ENCODE results near the gene LRRIQ3. TPM values are rescaled to one million over a fixed set of nuclear protein-coding genes. Genes with fewer than 3 reads are reported as not detected.

Gene LRRIQ3
- total and polyA plus RNA-seq, 2 of the 13 experiments (the other 11 are each of a cell fraction or from before 2014, with no cell fraction given): 1.1 to 1.3 TPM

DNA sequence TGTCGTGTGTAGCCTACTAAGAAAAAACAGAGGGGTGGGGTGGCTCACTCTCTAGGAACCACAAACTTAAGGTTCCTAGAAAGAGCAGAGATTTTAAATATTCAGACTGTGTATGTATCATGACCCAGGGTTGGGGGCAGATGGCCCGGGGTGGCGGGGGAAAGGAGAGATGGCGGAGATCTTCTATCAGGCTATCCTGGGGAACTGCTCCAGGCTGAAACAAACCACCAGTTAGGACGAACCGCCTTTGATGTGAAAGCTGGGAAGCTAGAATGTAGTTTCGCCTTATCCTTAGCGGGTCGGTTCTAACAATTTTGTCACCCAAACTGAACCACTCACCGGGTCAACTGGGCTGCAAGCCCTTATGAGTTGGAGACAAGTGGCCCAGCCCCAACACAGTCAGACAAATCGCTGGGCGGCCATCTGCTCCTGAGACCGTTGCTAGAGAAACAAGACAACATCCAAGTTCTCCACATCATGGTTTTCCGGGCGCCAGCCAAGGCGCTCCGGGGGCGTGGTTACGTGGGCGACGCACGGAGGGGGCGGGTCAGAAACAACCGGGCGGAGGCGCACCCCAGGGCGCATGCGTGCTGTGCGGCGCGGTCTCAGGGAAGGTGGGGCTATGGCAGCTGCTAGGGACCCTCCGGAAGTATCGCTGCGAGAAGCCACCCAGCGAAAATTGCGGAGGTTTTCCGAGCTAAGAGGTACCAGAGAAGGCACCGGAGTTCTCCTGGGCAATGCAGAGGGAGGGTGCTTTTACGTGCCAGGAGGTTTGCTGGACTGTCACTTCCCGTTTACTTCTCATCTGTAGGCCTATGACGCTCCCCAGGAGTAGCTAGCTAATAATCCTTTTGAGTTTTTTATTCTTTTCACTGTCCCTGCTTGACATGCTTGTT, at the start of gene LRRIQ3, which contains the start of gene FPGT (continued):
- TF ChIP-seq SKI (IDR thresholded peaks at IDR 0.05; ENCODE audit: partially characterized antibody) (no peak), FOXJ3 (CRISPR knock-in tag; IDR thresholded peaks at IDR 0.05; ENCODE audit: borderline replicate concordance) (0 out of 2 replicates have a peak, but pooled peaks have one; percentile 47), ZNF546 (CRISPR knock-in tag; conservative IDR thresholded peaks at IDR 0.05) (no peak), NCOA2 (CRISPR knock-in tag; IDR thresholded peaks at IDR 0.05) (no peak; the same call in 1 of the 2 replicates), FLYWCH1 (CRISPR knock-in tag; IDR thresholded peaks at IDR 0.05) (no peak), ATF7 (IDR thresholded peaks at IDR 0.05) (no peak), ATF7 (CRISPR knock-in tag; IDR thresholded peaks at IDR 0.05) (no peak), POGZ (CRISPR knock-in tag; IDR thresholded peaks at IDR 0.05) (peak; percentile 83), PCBP2 (optimal IDR thresholded peaks at IDR 0.05; ENCODE audit: low read depth, low read length, poor library complexity, severe bottlenecking) (no peak), ZSCAN12 (CRISPR knock-in tag; IDR thresholded peaks at IDR 0.05) (no peak), ZNF232 (CRISPR knock-in tag; IDR thresholded peaks at IDR 0.05; ENCODE audit: borderline replicate concordance) (0 out of 2 replicates have a peak, but pooled peaks have one; percentile 26), KMT2B (CRISPR knock-in tag; IDR thresholded peaks at IDR 0.05) (peak; percentile 82), FUBP1 (CRISPR knock-in tag; IDR thresholded peaks at IDR 0.05; ENCODE audit: borderline replicate concordance) (no peak), SP5 (CRISPR knock-in tag; IDR thresholded peaks at IDR 0.05; ENCODE audit: borderline replicate concordance, low read depth) (peak; percentile 60; the same call in 1 of the 2 replicates), RARA (CRISPR knock-in tag; IDR thresholded peaks at IDR 0.05) (no peak)
- TF ChIP-seq, protein P1, sequence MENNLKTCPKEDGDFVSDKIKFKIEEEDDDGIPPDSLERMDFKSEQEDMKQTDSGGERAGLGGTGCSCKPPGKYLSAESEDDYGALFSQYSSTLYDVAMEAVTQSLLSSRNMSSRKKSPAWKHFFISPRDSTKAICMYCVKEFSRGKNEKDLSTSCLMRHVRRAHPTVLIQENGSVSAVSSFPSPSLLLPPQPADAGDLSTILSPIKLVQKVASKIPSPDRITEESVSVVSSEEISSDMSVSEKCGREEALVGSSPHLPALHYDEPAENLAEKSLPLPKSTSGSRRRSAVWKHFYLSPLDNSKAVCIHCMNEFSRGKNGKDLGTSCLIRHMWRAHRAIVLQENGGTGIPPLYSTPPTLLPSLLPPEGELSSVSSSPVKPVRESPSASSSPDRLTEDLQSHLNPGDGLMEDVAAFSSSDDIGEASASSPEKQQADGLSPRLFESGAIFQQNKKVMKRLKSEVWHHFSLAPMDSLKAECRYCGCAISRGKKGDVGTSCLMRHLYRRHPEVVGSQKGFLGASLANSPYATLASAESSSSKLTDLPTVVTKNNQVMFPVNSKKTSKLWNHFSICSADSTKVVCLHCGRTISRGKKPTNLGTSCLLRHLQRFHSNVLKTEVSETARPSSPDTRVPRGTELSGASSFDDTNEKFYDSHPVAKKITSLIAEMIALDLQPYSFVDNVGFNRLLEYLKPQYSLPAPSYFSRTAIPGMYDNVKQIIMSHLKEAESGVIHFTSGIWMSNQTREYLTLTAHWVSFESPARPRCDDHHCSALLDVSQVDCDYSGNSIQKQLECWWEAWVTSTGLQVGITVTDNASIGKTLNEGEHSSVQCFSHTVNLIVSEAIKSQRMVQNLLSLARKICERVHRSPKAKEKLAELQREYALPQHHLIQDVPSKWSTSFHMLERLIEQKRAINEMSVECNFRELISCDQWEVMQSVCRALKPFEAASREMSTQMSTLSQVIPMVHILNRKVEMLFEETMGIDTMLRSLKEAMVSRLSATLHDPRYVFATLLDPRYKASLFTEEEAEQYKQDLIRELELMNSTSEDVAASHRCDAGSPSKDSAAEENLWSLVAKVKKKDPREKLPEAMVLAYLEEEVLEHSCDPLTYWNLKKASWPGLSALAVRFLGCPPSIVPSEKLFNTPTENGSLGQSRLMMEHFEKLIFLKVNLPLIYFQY (CRISPR knock-in tag; IDR thresholded peaks at IDR 0.05; ENCODE audit: borderline replicate concordance): peak; percentile 45; the same call in 1 of the 2 replicates
- TF ChIP-seq, protein P2, sequence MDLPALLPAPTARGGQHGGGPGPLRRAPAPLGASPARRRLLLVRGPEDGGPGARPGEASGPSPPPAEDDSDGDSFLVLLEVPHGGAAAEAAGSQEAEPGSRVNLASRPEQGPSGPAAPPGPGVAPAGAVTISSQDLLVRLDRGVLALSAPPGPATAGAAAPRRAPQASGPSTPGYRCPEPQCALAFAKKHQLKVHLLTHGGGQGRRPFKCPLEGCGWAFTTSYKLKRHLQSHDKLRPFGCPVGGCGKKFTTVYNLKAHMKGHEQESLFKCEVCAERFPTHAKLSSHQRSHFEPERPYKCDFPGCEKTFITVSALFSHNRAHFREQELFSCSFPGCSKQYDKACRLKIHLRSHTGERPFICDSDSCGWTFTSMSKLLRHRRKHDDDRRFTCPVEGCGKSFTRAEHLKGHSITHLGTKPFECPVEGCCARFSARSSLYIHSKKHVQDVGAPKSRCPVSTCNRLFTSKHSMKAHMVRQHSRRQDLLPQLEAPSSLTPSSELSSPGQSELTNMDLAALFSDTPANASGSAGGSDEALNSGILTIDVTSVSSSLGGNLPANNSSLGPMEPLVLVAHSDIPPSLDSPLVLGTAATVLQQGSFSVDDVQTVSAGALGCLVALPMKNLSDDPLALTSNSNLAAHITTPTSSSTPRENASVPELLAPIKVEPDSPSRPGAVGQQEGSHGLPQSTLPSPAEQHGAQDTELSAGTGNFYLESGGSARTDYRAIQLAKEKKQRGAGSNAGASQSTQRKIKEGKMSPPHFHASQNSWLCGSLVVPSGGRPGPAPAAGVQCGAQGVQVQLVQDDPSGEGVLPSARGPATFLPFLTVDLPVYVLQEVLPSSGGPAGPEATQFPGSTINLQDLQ (CRISPR knock-in tag; IDR thresholded peaks at IDR 0.05): no peak
- TF ChIP-seq, protein P3, sequence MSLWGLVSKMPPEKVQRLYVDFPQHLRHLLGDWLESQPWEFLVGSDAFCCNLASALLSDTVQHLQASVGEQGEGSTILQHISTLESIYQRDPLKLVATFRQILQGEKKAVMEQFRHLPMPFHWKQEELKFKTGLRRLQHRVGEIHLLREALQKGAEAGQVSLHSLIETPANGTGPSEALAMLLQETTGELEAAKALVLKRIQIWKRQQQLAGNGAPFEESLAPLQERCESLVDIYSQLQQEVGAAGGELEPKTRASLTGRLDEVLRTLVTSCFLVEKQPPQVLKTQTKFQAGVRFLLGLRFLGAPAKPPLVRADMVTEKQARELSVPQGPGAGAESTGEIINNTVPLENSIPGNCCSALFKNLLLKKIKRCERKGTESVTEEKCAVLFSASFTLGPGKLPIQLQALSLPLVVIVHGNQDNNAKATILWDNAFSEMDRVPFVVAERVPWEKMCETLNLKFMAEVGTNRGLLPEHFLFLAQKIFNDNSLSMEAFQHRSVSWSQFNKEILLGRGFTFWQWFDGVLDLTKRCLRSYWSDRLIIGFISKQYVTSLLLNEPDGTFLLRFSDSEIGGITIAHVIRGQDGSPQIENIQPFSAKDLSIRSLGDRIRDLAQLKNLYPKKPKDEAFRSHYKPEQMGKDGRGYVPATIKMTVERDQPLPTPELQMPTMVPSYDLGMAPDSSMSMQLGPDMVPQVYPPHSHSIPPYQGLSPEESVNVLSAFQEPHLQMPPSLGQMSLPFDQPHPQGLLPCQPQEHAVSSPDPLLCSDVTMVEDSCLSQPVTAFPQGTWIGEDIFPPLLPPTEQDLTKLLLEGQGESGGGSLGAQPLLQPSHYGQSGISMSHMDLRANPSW (CRISPR knock-in tag; IDR thresholded peaks at IDR 0.05; ENCODE audit: borderline replicate concordance): no peak
